NCI-H748 (cell line): ENCODE measurements around the gene SOBP.
"Not testable (repeated sequence)": the region's sequence is repeated elsewhere in the genome, so short reads cannot be mapped to it uniquely, and the experiment has no call there.

ENCODE experiments used
- DNase-seq: peaks from one replicate; lab custom pipeline; 2025; ENCODE audit not compliant: unreplicated experiment; lab: John Stamatoyannopoulos, UW

Gene SOBP, protein sequence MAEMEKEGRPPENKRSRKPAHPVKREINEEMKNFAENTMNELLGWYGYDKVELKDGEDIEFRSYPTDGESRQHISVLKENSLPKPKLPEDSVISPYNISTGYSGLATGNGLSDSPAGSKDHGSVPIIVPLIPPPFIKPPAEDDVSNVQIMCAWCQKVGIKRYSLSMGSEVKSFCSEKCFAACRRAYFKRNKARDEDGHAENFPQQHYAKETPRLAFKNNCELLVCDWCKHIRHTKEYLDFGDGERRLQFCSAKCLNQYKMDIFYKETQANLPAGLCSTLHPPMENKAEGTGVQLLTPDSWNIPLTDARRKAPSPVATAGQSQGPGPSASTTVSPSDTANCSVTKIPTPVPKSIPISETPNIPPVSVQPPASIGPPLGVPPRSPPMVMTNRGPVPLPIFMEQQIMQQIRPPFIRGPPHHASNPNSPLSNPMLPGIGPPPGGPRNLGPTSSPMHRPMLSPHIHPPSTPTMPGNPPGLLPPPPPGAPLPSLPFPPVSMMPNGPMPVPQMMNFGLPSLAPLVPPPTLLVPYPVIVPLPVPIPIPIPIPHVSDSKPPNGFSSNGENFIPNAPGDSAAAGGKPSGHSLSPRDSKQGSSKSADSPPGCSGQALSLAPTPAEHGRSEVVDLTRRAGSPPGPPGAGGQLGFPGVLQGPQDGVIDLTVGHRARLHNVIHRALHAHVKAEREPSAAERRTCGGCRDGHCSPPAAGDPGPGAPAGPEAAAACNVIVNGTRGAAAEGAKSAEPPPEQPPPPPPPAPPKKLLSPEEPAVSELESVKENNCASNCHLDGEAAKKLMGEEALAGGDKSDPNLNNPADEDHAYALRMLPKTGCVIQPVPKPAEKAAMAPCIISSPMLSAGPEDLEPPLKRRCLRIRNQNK

DNA sequence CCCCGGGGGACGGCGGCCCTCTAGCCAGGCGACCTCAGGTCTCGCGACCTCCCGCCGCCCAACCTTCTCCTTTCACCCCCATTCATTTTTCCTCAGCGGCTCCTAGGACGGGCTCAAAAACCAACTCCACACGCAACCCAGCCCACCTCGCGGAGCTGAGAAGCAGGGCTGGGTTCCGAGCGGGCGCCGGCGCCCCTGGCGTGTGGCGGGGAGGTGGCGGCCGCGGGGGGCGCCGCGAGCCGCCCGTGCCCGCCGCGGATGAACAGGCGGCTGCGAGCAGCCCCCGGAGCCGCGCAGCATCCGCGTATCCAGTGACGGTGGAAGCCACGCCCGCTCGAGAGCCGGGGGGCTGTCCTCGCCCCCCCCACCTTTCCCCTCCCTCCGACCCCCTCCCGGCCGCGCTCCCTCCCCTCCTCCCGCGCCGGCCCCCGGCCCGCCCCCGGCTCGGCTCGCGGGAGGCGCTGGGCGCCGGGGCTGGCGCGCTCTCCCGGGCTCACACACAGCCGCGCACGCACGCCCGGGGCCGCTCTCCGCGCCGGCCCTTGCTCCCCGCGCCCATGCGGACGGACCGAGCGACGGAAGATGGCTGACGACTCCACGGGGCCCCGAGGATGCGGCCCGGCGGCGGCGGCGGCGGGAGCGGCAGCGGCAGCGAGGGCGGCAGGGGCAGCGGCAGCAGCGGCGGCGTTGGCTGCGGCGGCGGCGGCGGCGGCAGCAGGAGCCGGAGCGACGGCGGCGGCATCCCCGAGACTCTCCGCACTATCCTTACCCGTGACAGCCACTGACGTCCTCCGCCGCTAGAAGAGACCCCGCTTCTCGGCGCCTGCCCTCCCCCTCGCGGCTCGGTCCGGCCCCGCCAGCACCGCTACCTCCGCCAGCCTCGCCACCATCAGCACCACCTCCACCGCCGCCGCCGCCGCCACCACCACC lies at the start of gene SOBP:
Gene SOBP (plus strand): TSS at position 482 of the 930 bp plus-strand sequence. CDS start 500 bp downstream, outside the sequence.
- peak; percentile 85 for DNase-seq

DNA sequence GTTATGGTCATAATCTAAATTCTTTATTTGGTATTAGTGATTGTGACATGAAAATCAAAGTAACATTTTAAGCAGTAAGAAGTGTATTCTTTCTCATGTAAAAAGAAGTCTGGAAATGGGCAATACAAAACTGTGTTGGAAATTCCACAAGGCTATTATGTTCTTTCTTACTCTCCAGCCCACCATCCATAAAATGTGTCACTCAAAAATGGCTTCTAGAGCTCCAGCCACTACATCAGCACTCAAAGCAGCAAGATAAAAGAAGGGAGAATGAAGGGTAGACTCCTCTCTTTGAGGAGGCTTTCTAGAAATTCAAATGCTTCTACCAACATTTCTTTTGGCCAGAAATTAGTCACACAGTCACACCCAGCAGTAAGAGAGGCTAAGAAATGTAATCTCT lies 49.0 kb upstream of the SOBP start:
- no peak for DNase-seq

DNA sequence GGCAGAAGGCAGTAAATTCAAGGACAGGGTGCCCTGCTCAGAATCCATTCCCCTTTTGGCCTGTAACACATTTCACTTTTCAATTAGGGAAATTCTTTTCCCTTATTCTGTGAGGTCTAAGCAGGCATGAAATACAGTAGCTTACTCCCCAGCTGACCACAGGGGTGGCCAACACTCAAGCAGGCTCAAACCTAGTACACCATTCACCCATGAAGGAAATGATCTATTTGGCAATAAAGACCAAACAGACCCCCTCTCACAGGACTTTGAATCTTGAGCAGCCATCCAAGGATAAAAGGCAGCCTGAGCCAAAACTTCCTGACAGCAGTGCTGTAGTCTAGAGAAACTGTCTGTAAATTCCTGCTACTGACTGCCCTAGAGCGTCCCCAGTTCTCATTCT lies 48.2 kb upstream of the SOBP start:
- no peak for DNase-seq

DNA sequence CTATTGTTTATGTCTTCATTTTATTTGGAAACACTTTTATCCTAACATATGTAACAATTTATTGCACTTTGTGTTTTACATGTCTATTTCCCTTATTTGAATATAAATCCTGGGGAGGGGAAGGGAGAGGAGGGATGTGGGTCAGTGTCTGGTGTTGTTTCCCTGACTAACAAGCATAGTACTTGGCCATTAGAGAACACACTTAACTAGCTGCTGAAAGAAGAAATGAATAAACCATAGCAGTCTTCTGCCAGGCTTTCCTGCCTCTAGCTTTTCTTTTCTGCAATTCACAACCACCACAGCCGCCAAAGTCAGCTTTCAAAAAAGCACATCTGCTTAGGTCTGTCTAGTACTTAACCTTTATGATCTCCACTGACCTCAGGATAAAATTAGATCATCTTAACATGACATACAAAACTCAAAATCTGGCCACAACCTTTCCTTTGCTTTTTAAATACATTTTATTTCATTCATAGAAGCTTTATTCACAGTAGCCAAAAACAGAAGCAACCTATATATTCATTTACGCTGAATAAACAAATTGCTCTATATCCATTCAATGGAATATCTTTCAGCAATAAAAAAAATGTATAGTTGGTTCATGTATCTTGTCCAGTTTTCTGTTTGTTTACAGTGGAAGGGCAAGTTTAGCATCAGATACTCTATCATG lies 46.8 kb upstream of the SOBP start:
- DNase-seq: no peak

DNA sequence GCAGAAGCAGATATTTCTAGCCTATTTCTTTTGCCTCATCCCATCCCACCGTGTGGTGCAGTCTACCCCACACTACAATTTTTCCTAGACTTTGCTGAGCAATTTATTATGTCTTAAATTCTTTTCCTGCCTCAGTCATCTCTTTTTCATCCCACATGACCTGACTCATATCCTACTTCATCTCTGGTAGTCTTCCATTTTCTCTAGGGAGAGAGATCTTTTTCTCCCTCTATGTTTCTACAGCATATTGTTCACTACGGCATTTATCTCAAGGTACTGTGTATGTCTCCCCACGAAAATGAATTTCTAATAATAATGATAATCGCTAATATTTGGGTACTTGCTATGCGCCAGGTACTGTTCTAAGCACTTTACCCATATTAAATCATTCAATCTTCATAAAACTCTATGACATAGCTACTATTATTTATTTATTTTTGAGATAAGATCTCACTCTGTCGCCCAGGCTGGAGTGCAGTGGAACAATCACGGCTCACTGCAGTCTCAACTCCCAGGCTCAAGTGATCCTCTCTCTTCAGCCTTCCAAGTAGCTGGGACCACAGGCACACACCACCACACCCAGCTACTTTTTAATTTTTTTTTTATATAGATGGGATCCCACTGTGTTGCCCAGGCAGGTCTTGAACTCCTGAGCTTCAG lies 46.2 kb upstream of the SOBP start:
- DNase-seq: no peak

DNA sequence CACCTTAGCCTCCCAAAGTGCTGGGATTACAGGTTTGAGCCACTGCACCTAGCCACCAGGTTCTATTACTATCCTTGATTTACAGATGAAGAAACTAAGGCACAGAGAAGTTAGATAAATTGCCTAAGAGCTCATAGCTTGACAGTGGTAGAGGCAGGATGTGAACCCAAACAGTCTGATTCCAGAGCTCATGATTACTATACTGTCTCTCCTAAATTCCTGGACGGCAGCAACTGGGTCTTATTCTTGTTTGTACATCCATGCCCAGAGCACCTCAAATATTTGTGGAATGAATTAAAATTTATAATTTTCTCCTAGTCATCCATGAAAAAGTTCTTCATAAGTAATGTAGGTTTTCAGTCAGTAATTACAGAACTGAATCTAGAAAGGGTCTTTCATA lies 45.6 kb upstream of the SOBP start:
- DNase-seq: no peak

DNA sequence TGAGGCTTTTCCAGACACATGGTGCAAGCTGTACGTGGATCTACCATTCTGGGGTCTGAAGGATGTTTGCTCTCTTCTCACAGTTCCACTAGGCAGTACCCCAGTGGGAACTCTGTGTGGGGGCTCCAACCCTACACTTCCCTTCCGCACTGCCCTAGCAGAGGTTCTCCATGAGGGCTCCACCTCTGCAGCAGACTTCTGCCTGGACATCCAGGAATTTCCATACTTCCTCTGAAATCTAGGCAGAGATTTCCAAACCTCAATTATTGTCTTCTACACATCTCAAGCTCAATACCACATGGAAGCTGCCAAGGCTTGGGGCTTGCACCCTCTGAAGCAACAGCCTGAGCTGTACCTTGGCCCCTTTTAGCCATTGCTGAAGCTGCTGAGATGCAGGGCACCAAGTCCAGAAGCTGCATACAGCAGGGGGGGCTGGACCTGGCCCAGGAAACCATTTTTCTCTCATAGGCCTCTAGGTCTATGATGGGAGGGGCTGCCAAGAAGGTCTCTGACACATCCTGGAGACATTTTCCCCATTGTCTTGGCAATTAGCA lies 42.2 kb upstream of the SOBP start:
- DNase-seq: no peak

DNA sequence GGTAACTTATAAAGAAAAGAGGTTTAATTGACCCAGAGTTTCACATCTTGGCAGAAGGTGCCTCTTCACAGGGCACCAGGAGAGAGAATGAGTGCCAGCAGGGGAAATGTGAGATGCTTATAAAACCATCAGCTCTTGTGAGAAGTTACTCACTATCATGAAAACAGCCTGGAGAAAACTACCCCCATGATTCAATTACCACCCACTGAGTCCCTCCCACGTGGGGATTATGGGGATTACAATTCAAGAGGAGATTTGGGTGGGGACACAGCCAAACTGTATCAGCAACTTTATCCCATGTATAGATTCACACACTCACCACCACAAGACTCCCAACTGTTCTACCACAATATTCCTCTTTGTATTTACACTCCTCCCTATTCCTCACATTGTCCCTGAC lies 41.1 kb upstream of the SOBP start:
- no peak for DNase-seq

DNA sequence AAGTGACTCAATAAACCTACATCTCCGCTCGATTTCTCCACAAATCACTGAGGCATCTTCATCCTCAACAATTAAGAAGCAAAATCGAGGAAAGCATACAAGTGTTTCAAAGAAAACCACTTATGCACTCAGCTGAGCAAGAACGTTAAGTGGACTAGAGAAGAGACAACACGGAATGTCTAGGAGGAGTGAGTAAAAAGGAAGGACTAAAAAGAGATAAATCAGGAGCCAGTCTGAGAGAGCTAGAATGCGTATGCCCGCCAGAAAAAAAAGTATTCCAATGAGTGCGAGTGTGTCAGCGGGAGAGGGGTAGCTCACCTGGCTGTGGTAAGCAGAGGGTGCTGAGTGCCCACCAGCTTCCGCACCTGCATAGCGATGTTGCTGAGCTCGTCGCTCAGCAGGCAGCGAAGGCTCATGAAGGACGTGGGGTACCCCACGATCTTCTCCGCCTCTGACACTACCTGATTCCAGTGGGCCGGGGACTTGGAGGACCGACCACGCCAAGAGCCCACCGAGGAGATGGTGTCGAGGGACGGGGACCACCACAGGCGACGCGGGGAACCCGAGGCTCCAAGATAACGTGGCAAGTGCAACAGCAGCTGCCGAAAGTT lies 31.1 kb upstream of the SOBP start:
- DNase-seq: peak; percentile 65

DNA sequence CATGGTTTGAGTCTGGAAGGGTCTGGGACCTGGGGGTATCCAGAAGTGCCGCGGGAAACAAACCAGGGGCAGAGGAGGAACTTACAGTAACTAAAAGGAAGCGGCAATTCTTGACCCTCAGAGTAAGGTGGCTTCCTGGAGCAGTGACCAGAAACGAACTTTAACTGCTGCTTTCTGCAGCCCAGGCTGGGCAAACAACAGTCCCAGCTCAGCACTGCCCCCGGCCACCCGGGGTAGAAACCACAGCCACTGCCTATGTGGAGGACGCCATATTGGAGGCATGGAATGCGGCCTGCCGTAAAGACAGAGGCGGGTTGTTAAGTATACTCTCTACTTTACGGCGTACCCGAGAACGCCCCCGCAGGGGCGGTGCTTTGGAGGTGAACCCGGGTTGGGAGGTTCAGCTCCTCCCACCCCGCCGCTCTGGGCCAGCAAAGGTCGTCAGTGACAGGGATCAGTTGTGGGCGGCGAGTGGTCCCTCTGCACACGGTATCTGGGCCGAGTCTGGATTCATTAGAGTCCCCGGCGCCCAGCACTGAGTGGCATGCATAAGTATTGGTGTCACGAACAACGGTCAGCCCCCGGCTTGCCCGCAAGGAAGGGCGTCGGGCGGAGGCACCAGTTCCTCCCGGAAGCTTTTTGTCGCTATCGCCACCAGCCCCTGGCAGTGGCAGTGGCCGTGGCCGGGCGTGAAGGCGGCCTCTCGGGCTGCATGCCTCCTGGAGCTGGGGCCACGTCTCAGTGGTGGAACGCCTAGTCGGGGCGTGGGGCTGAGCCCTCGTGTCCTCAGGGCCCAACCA lies 30.4 kb upstream of the SOBP start, which contains the start of gene PDSS2:
Gene PDSS2 (minus strand): TSS at position 282 of the 800 bp plus-strand sequence. CDS start 279 bp downstream, at position 3.
- peak; percentile 99 for DNase-seq

DNA sequence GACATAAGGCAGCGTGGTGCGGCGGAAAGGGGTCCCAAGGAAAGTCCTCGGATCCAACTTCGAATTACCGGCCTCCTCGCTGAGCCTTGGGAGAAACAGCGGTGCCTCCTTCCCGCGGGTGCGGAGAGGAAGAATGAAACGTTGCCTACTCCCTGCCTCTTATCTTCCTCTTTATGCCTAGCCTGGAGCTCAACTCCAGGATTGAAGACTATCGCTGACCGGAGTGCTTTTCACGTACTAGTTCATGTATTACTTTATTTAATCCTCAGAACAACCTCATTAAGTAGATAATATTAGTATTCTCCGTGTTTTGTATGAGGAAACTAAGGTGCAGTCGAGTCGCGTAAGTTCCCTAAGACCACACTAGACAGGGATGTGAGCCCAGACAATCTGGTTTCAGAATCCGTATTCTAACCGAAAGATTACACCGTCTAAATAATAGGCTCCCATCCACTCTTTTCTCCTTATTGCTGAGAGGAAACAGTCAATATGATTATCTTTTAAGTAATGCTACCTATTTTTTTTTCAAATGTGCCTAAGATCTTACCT lies 29.8 kb upstream of the SOBP start:
- no peak for DNase-seq

DNA sequence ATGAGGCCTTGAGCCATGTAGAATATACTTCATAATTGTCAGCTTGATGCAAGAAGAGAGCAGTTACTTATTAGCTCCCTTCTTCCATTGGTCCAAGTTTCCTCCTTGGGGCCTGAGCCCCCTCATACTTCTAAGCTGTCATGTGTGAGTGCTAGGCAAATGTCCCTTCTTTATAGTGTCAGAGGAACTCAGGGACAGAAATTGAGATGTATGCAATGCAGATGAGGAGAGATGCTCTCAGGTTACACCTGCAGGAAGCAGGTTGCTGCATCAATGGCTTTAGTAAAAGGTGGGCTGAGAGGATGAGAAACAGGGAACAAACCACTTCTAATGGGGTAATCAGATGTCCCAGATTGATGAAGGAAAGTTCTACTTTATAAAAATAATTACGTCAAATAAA lies 23.9 kb upstream of the SOBP start:
- no peak for DNase-seq

DNA sequence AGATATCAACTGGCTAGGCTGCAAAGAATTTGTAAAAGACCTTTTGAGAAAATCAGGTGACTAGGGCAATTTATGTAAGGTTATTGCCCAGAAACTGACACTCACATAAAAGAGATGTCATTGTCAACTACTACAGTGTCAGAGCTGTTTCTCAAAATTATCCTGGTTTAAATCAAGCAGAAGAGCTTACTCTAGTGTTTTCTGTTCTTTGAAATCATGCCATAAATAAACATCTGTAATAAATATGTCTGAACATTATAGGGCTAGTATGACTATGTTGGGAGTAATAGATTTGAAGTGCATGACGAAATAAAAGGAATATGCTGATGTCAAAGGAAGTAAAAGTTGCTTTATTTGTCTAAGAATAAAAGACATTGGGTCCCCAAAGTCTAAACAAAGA lies 19.6 kb upstream of the SOBP start:
- DNase-seq: no peak

DNA sequence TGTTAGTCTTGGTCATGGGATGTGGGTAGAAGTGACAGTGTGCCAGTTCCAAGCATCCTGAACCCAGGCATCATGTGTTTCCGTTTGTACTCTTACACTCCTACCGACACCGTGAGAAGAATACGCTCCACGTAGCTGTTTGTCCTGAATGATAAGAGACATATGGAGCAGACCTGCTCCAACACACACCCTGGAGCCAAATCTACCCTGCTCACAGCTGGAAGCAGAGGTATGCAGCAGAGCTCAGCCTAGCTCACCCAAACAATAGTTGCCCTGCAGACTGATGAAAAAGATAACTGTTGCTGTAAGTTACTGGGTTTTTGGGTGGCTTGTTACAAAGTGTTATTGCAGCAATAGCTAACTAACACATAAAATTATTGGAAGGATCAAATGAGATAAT lies 16.3 kb upstream of the SOBP start:
- no peak for DNase-seq

DNA sequence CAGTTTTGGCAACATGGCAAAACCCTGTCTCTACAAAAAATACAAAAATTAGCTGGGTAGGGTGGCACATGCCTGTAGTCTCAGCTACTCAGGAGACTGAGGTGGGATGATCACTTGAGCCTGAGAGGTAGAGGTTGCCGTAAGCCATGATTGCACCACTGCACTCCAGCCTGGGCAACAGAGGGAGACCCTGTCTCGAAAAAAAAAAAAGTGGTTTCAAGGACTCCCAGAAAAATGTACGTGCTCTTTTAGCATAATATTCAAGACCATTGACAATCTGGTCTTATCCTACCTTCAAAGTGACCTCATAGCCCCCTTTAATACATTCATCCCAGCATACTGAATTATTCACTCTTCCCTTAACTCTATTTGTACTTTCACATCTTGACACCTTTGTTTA lies 14.6 kb upstream of the SOBP start:
- not testable (repeated sequence) for DNase-seq

DNA sequence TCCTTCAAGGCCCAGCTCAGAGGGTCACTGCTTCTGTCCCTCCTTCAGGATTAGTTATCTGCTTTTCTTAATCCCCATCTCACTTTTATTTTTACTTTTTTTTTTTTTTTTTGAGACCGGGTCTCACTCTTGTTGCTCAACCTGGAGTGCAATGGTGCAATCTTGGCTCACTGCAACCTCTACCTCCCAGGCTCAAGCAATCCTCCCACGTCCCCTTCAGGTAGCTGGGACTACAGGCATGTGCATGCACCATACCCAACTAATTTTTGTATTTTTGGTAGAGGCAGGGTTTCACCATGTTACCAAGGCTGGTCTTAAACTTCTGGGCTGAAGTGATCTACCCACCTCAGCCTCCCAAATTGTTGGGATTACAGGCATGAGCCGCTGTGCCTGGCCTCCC lies 14.1 kb upstream of the SOBP start:
- DNase-seq: not testable (repeated sequence)

DNA sequence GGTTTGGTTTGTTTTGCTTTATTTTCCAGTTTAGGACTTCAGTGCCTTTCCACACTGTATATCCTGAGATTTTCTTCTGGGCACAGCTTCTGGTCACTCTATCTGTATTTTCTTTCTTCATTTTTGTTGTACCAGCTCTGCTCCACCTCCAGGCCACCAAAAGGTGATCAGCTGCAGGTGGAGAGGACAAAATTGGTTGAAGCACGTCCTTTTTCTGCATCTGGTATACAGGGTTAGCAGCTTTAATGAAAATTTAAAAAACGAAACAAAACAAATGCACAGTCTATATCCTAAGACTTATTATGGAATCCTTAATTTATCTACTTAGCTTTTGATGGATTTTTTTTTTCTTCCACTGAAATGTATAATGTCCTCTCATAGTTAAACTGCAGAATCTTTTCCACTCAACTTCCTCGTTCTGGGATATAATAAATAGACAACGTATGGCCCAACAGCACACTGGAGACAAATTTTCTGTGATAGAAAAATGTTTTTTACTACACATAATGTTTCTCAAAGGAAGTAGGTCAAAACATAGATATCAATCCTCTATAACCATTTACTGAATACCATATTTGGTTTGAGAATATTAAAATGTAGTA lies 10.7 kb upstream of the SOBP start:
- no peak for DNase-seq

DNA sequence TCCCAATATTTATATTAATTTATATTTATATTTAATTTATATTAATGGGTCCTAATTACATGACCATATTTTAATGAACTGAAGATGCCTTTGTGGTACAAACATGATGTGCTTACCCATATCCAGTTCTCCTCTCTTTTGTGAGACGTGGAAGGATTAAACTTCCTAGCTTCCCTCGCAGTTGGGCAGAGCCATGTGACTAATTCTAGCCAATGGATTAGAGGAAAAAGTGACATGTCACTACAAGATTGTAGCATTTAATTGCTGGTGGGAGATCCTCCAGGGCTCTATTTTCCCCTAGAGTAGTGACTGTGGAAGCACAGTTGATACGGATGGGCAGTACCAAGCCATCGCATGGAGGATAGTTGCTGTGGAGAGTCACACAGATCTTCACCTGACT lies 4.8 kb upstream of the SOBP start:
- DNase-seq: no peak
